OCI-LY7 (cell line): ENCODE data around the gene NPM1. TPM values are rescaled to one million over a fixed set of nuclear protein-coding genes. Genes with fewer than 3 reads are reported as not detected.
"Not testable (repeated sequence)": the region's sequence is repeated elsewhere in the genome, so short reads cannot be mapped to it uniquely, and the experiment has no call there.

Experiments
- BruUV-seq: library from RNA; stranded (reverse); fragments of 400-500 nt; replicated peaks from 2 replicates; lab custom pipeline; 2021; lab: Mats Ljungman, UMichigan
- CTCF ChIA-PET: fragments of 300-600 bp; sonication (Branson Sonifier 250); formaldehyde crosslinking; loops from one replicate; lab custom pipeline; 2022; ENCODE audit warnings: antibody characterized with exemption; ENCODE audit not compliant: unreplicated experiment; lab: Charles Lee
- POLR2A ChIA-PET: fragments of 300-600 bp; sonication (Branson Sonifier 250); formaldehyde crosslinking; loops from one replicate; lab custom pipeline; 2022; ENCODE audit warnings: antibody characterized with exemption; lab: Charles Lee
- DNase-seq: peaks from one replicate; pipeline ENCODE4 v3.0.0-alpha.2; 2015; ENCODE audit warnings: low spot score
- H2AFZ ChIP-seq: fragments of 200-600 bp; sonication (generic), shearing (Covaris generic); 2 replicates; pipeline ENCODE4 v1.6.1; 2014; ENCODE audit warnings: mild to moderate bottlenecking, antibody characterized with exemption, low read length, moderate library complexity
- H3K27ac ChIP-seq: fragments of 200-600 bp; sonication (generic); 2 replicates; pipeline ENCODE4 v1.5.1; 2014; ENCODE audit warnings: mixed run types, low read depth, mild to moderate bottlenecking, moderate library complexity, low read length, inconsistent platforms; ENCODE audit not compliant: poor library complexity, severe bottlenecking
- H3K36me3 ChIP-seq: fragments of 200-600 bp; sonication (generic); 2 replicates; pipeline ENCODE4 v1.6.1; 2014; ENCODE audit warnings: mild to moderate bottlenecking, antibody characterized with exemption, low read length, moderate library complexity, mixed read lengths; ENCODE audit not compliant: insufficient read depth
- H3K4me1 ChIP-seq: fragments of 200-600 bp; sonication (generic); 2 replicates; pipeline ENCODE4 v1.5.1; 2014; ENCODE audit warnings: mild to moderate bottlenecking, low read length; ENCODE audit not compliant: insufficient read depth, poor library complexity, severe bottlenecking
- H3K4me2 ChIP-seq: fragments of 200-600 bp; sonication (generic); 2 replicates; pipeline ENCODE4 v1.6.1; 2014; ENCODE audit warnings: mild to moderate bottlenecking, low read length
- H3K4me3 ChIP-seq: fragments of 200-600 bp; sonication (generic); 2 replicates; pipeline ENCODE4 v1.5.1; 2014; ENCODE audit warnings: mild to moderate bottlenecking, low read depth, low read length; ENCODE audit not compliant: poor library complexity, severe bottlenecking
- H3K79me2 ChIP-seq: fragments of 200-600 bp; sonication (generic); 2 replicates; pipeline ENCODE4 v1.6.1; 2016; ENCODE audit warnings: low read depth, mild to moderate bottlenecking, low read length, moderate library complexity, mixed read lengths; ENCODE audit not compliant: insufficient read depth
- H3K9me2 ChIP-seq: fragments of 200-600 bp; sonication (generic); 2 replicates; pipeline ENCODE4 v1.6.1; 2016; ENCODE audit warnings: mild to moderate bottlenecking, low read length, mixed read lengths; ENCODE audit not compliant: insufficient read depth
- H3K9me3 ChIP-seq: fragments of 200-600 bp; sonication (generic); 2 replicates; pipeline ENCODE4 v1.6.1; 2014; ENCODE audit warnings: mild to moderate bottlenecking, mixed run types, low read length, mixed read lengths
- H4K20me1 ChIP-seq: fragments of 200-600 bp; sonication (generic); 2 replicates; pipeline ENCODE4 v1.6.1; 2014; ENCODE audit warnings: mild to moderate bottlenecking, antibody characterized with exemption, low read length, moderate library complexity, mixed read lengths; ENCODE audit not compliant: insufficient read depth
- CTCF ChIP-seq: fragments of 200-600 bp; sonication (generic); conservative IDR thresholded peaks from 2 replicates; pipeline ENCODE4 v1.5.1; 2014; ENCODE audit warnings: mild to moderate bottlenecking, antibody characterized with exemption, low read length, moderate library complexity, mixed read lengths
- EZH2phosphoT487 ChIP-seq: fragments of 200-600 bp; sonication (generic); IDR thresholded peaks from 2 replicates; pipeline ENCODE4 v1.6.1; 2018; ENCODE audit warnings: low read depth, borderline replicate concordance, mild to moderate bottlenecking, mixed run types, antibody characterized with exemption, low read length, moderate library complexity, mixed read lengths
- intact Hi-C: fragments of 100-400 bp; cut with micrococcal nuclease; formaldehyde crosslinking; loops from one replicate; pipeline ENCODE4 v1.10.0; 2022; ENCODE audit not compliant: unreplicated experiment
- total RNA-seq, 2 experiments: library from RNA; depleted of rRNA in 1 of 2; stranded (reverse); fragments of >200 nt in 1 of 2; shearing (Covaris generic) in 1 of 2; gene quantifications; 2 replicates each; pipeline ENCODE4 v1.2.3, GENCODE V29; 2014 to 2022

NPM1 gene
- total RNA-seq, 2 experiments from 2014 or later: 1,091 to 2,027 TPM

GRCh38 chr5:171413153-171413910, 25.7 kb downstream of the NPM1 start:
- CTCF ChIA-PET: no interaction called here

GRCh38 chr5:171413993-171414392, 26.3 kb downstream of the NPM1 start:
- Histone ChIP-seq H3K36me3 (peaks cover 52% of the 10 kb centered on the region), H4K20me1 (peaks cover 42% of the 10 kb centered on the region), H3K79me2 (peaks cover 20% of the 10 kb centered on the region; the same call in 1 of the 2 replicates)
- H3K4me1 ChIP-seq, H2AFZ ChIP-seq, H3K4me3 ChIP-seq, H3K9me2 ChIP-seq, BruUV-seq, H3K9me3 ChIP-seq, H3K27ac ChIP-seq, H3K4me2 ChIP-seq, intact Hi-C loops, DNase-seq, CTCF ChIA-PET: not testable (repeated sequence)
- POLR2A ChIA-PET: interaction anchor here (0.6 to 1.1 kb wide), 3 partner anchors 20 to 497 kb away, joined by 3 read pairs; no protein-coding TSS in a partner anchor

More at GRCh38 chr5:171413153-171413910, 25.7 kb downstream of the NPM1 start:
- no TSS peak for BruUV-seq
- Histone ChIP-seq H3K9me2 (no peaks in the 10 kb centered on the region), H3K27ac (no peak overlapping the region), H3K4me1 (no peaks in the 10 kb centered on the region), H3K9me3 (no peaks in the 10 kb centered on the region), H3K4me3 (no peak overlapping the region), H3K36me3 (peaks cover 59% of the 10 kb centered on the region), H2AFZ (no peak overlapping the region), H4K20me1 (peaks cover 46% of the 10 kb centered on the region), H3K79me2 (peaks cover 26% of the 10 kb centered on the region; the same call in 1 of the 2 replicates), H3K4me2 (no peak overlapping the region)
- TF ChIP-seq CTCF: no peak
- TF ChIP-seq EZH2phosphoT487: no peak
- DNase-seq: no peak
- POLR2A ChIA-PET: interaction anchor here (0.6 to 1.0 kb wide), 4 partner anchors 16 to 25 kb away, joined by 3 to 4 read pairs (median 3); no protein-coding TSS in a partner anchor
- intact Hi-C loops: no loop called here

GRCh38 chr5:171415115-171415730, 27.6 kb downstream of the NPM1 start:
- intact Hi-C loops: loop anchor here (5.0 kb wide), 2 partner anchors 192 to 627 kb away; no protein-coding TSS in a partner anchor
- POLR2A ChIA-PET: interaction anchor here (1.1 kb wide), 1 partner anchor 496 kb away, joined by 3 read pairs; no protein-coding TSS in a partner anchor

More at GRCh38 chr5:171415115-171415730, 27.6 kb downstream of the NPM1 start:
- Histone ChIP-seq H3K4me1 (peaks cover 6% of the 10 kb centered on the region), H3K36me3 (peaks cover 40% of the 10 kb centered on the region), H3K27ac (no peak overlapping the region), H3K9me3 (no peaks in the 10 kb centered on the region), H3K4me2 (no peak overlapping the region), H3K79me2 (peaks cover 12% of the 10 kb centered on the region; the same call in 1 of the 2 replicates), H4K20me1 (peaks cover 35% of the 10 kb centered on the region), H3K4me3 (no peak overlapping the region), H3K9me2 (no peaks in the 10 kb centered on the region), H2AFZ (no peak overlapping the region)
- CTCF ChIA-PET: no interaction called here
- TF ChIP-seq CTCF (no peak), EZH2phosphoT487 (no peak)
- no TSS peak for BruUV-seq
- no peak for DNase-seq
